ENCODE data around the gene PDE2A. TPM values are rescaled to one million over a fixed set of nuclear protein-coding genes. Genes with fewer than 3 reads are reported as not detected.
"Not testable (repeated sequence)": the region's sequence is repeated elsewhere in the genome, so short reads cannot be mapped to it uniquely, and the experiment has no call there.

The PDE2A gene
- total RNA-seq, 1 donor from 2014 or later: 4.0 TPM

- peaks cover 21% of the 10 kb centered on the region for H3K27me3 Mint-ChIP-seq
- DNase-seq (ENCODE audit: low spot score, unreplicated experiment): no peak
- no peak overlapping the region for H3K27ac Mint-ChIP-seq
- H3K4me1 Mint-ChIP-seq (ENCODE audit: low read depth): peaks cover 10% of the 10 kb centered on the region
- TF ChIP-seq CTCF (IDR thresholded peaks at IDR 0.05; ENCODE audit: unreplicated experiment): no peak
- H3K4me3 Mint-ChIP-seq (ENCODE audit: low read depth): no peak overlapping the region
- no peaks in the 10 kb centered on the region for H3K9me3 Mint-ChIP-seq (ENCODE audit: low read depth)
- H3K36me3 Mint-ChIP-seq (ENCODE audit: insufficient read depth): no peaks in the 10 kb centered on the region
These were observed 98.5 kb downstream of the PDE2A start for GRCh38 chr11:72575533-72576242.

GRCh38 chr11:72574548-72575460 is 99.4 kb downstream of the PDE2A start:
- TF ChIP-seq CTCF (IDR thresholded peaks at IDR 0.05; ENCODE audit: unreplicated experiment): no peak
- Mint-ChIP-seq H3K36me3 (ENCODE audit: insufficient read depth) (no peaks in the 10 kb centered on the region), H3K9me3 (ENCODE audit: low read depth) (no peaks in the 10 kb centered on the region), H3K4me1 (ENCODE audit: low read depth) (peaks cover 15% of the 10 kb centered on the region), H3K27me3 (peaks cover 14% of the 10 kb centered on the region), H3K4me3 (ENCODE audit: low read depth) (no peak overlapping the region), H3K27ac (no peak overlapping the region)
- DNase-seq (ENCODE audit: low spot score, unreplicated experiment): no peak

GRCh38 chr11:72573855-72574445 is 100.3 kb downstream of the PDE2A start:
- no peak overlapping the region for H3K4me3 Mint-ChIP-seq (ENCODE audit: low read depth)
- no peaks in the 10 kb centered on the region for H3K36me3 Mint-ChIP-seq (ENCODE audit: insufficient read depth)
- H3K9me3 Mint-ChIP-seq (ENCODE audit: low read depth): no peaks in the 10 kb centered on the region
- peaks cover 13% of the 10 kb centered on the region for H3K27me3 Mint-ChIP-seq
- no peak for DNase-seq (ENCODE audit: low spot score, unreplicated experiment)
- TF ChIP-seq CTCF (IDR thresholded peaks at IDR 0.05; ENCODE audit: unreplicated experiment): no peak
- H3K4me1 Mint-ChIP-seq (ENCODE audit: low read depth): peaks cover 15% of the 10 kb centered on the region
- H3K27ac Mint-ChIP-seq: no peak overlapping the region

- peak; percentile 34 for DNase-seq (ENCODE audit: low spot score, unreplicated experiment)
- peaks cover 13% of the 10 kb centered on the region for H3K27me3 Mint-ChIP-seq
- no peak overlapping the region for H3K27ac Mint-ChIP-seq
- H3K9me3 Mint-ChIP-seq (ENCODE audit: low read depth): no peaks in the 10 kb centered on the region
- H3K4me3 Mint-ChIP-seq (ENCODE audit: low read depth): no peak overlapping the region
- H3K36me3 Mint-ChIP-seq (ENCODE audit: insufficient read depth): no peaks in the 10 kb centered on the region
- H3K4me1 Mint-ChIP-seq (ENCODE audit: low read depth): peaks cover 15% of the 10 kb centered on the region
- peak; percentile 65 for TF ChIP-seq CTCF (IDR thresholded peaks at IDR 0.05; ENCODE audit: unreplicated experiment)
These were observed 101.0 kb downstream of the PDE2A start for GRCh38 chr11:72573072-72573854.

GRCh38 chr11:72572540-72572939 is 101.7 kb downstream of the PDE2A start:
- not testable (repeated sequence) for H3K9me3 Mint-ChIP-seq (ENCODE audit: low read depth); H3K4me3 Mint-ChIP-seq (ENCODE audit: low read depth); DNase-seq (ENCODE audit: low spot score, unreplicated experiment); H3K27ac Mint-ChIP-seq; H3K36me3 Mint-ChIP-seq (ENCODE audit: insufficient read depth)
- H3K27me3 Mint-ChIP-seq: peaks cover 13% of the 10 kb centered on the region
- H3K4me1 Mint-ChIP-seq (ENCODE audit: low read depth): peaks cover 15% of the 10 kb centered on the region

All from progenitor cell of endocrine pancreas (in vitro differentiated cells).